H9 (cell line): Measurements from ENCODE around the gene OSBPL9. TPM values are rescaled to one million over a fixed set of nuclear protein-coding genes. Genes with fewer than 3 reads are reported as not detected.

Source experiments
- DNase-seq: peaks from one replicate; pipeline ENCODE4 v3.0.0-alpha.2; 2017
- H2AFZ ChIP-seq: one replicate; pipeline ENCODE4 v1.6.1; 2013; ENCODE audit warnings: mild to moderate bottlenecking, low read length, control low read depth, moderate library complexity
- H2AK5ac ChIP-seq: 2 replicates; pipeline ENCODE4 v1.6.1; 2013; ENCODE audit warnings: low read length, control low read depth, mixed read lengths; ENCODE audit not compliant: insufficient read length
- H2BK120ac ChIP-seq: one replicate; pipeline ENCODE4 v1.6.1; 2013; ENCODE audit warnings: low read depth, mild to moderate bottlenecking, low read length, control low read depth, inconsistent platforms; ENCODE audit not compliant: poor library complexity, severe bottlenecking
- H2BK12ac ChIP-seq: 2 replicates; pipeline ENCODE4 v1.6.1; 2013; ENCODE audit warnings: low read length, control low read depth, mixed read lengths, low read depth; ENCODE audit not compliant: insufficient read length
- H2BK15ac ChIP-seq: 2 replicates; pipeline ENCODE4 v1.6.1; 2013; ENCODE audit warnings: low read depth, low read length, control low read depth
- H2BK20ac ChIP-seq: one replicate; pipeline ENCODE4 v1.6.1; 2013; ENCODE audit warnings: low read depth, mild to moderate bottlenecking, low read length, control low read depth, inconsistent platforms; ENCODE audit not compliant: poor library complexity, severe bottlenecking
- H2BK5ac ChIP-seq: 2 replicates; pipeline ENCODE4 v1.6.1; 2013; ENCODE audit warnings: low read length, control low read depth, mixed read lengths; ENCODE audit not compliant: insufficient read length
- H3K14ac ChIP-seq: 2 replicates; pipeline ENCODE4 v1.6.1; 2013; ENCODE audit warnings: low read length, control low read depth; ENCODE audit not compliant: insufficient read depth
- H3K18ac ChIP-seq: 2 replicates; pipeline ENCODE4 v1.6.1; 2013; ENCODE audit warnings: low read depth, mild to moderate bottlenecking, mixed read lengths, low read length, control low read depth; ENCODE audit not compliant: insufficient read length
- H3K23ac ChIP-seq: 2 replicates; pipeline ENCODE4 v1.6.1; 2013; ENCODE audit warnings: low read length, control low read depth, mixed read lengths, low read depth; ENCODE audit not compliant: insufficient read length
- H3K23me2 ChIP-seq: 2 replicates; pipeline ENCODE4 v1.6.1; 2013; ENCODE audit warnings: low read depth, mild to moderate bottlenecking, mixed read lengths, low read length, control low read depth; ENCODE audit not compliant: insufficient read length, poor library complexity, severe bottlenecking
- H3K27ac ChIP-seq: 2 replicates; pipeline ENCODE4 v1.5.1; 2013; ENCODE audit warnings: low read length, control low read depth, mixed read lengths, low read depth; ENCODE audit not compliant: insufficient read length
- H3K27me3 ChIP-seq: 2 replicates; pipeline ENCODE4 v1.6.1; 2013; ENCODE audit warnings: low read length, control low read depth, inconsistent platforms; ENCODE audit not compliant: insufficient read depth
- H3K4ac ChIP-seq: 2 replicates; pipeline ENCODE4 v1.6.1; 2013; ENCODE audit warnings: low read depth, mild to moderate bottlenecking, control low read depth, inconsistent platforms, low read length, moderate library complexity
- H3K4me1 ChIP-seq: 2 replicates; pipeline ENCODE4 v1.6.1; 2013; ENCODE audit warnings: low read length, control low read depth, inconsistent platforms; ENCODE audit not compliant: insufficient read depth
- H3K4me2 ChIP-seq: 2 replicates; pipeline ENCODE4 v1.6.1; 2013; ENCODE audit warnings: low read length, control low read depth, mixed read lengths; ENCODE audit not compliant: insufficient read length, insufficient read depth
- H3K56ac ChIP-seq: 2 replicates; pipeline ENCODE4 v1.6.1; 2013; ENCODE audit warnings: low read depth, mild to moderate bottlenecking, mixed read lengths, low read length, control low read depth; ENCODE audit not compliant: insufficient read length
- H3K79me1 ChIP-seq: 2 replicates; pipeline ENCODE4 v1.6.1; 2013; ENCODE audit warnings: low read depth, mild to moderate bottlenecking, moderate library complexity, low read length, control low read depth, inconsistent platforms; ENCODE audit not compliant: insufficient read depth, poor library complexity, severe bottlenecking
- H3K79me2 ChIP-seq: 2 replicates; pipeline ENCODE4 v1.6.1; 2013; ENCODE audit warnings: low read length, control low read depth, inconsistent platforms; ENCODE audit not compliant: insufficient read depth
- H3K9ac ChIP-seq: 2 replicates; pipeline ENCODE4 v1.6.1; 2013; ENCODE audit warnings: low read length, control low read depth, mixed read lengths; ENCODE audit not compliant: insufficient read length; ENCODE audit errors: extremely low read depth
- H3K9me3 ChIP-seq: one replicate; pipeline ENCODE4 v1.6.1; 2013; ENCODE audit warnings: low read depth, low read length, inconsistent platforms; ENCODE audit not compliant: control insufficient read depth
- H3T11ph ChIP-seq: one replicate; pipeline ENCODE4 v1.6.1; 2013; ENCODE audit warnings: mild to moderate bottlenecking, low read length, control low read depth, inconsistent platforms
- H4K20me1 ChIP-seq: one replicate; pipeline ENCODE4 v1.6.1; 2013; ENCODE audit not compliant: control insufficient read depth, insufficient read length, insufficient read depth
- H4K5ac ChIP-seq: 2 replicates; pipeline ENCODE4 v1.6.1; 2013; ENCODE audit warnings: low read depth, mild to moderate bottlenecking, mixed read lengths, low read length, control low read depth; ENCODE audit not compliant: insufficient read length
- H4K8ac ChIP-seq: replicated peaks from 2 replicates; pipeline ENCODE4 v1.6.1; 2013; ENCODE audit warnings: low read length, control low read depth, mixed read lengths, low read depth; ENCODE audit not compliant: insufficient read length
- H4K91ac ChIP-seq: 2 replicates; pipeline ENCODE4 v1.6.1; 2013; ENCODE audit warnings: low read depth, mild to moderate bottlenecking, moderate library complexity, mixed read lengths, low read length, control low read depth; ENCODE audit not compliant: insufficient read length
- H3K27ac Mint-ChIP-seq, 3 experiments: 2 replicates in 2 of 3; 3 replicates in 1 of 3; pipeline ENCODE4 v1.8.0; 2020 to 2021; ENCODE audit warnings: mixed read lengths in 3 of 3, mild to moderate bottlenecking in 1 of 3, moderate library complexity in 1 of 3
- H3K27me3 Mint-ChIP-seq: 2 replicates; pipeline ENCODE4 v1.8.0; 2021; ENCODE audit warnings: low read depth, mild to moderate bottlenecking, moderate library complexity, mixed read lengths
- H3K36me3 Mint-ChIP-seq, 3 experiments: 2 replicates in 2 of 3; 3 replicates in 1 of 3; pipeline ENCODE4 v1.8.0; 2020 to 2021; ENCODE audit warnings: low read depth in 3 of 3, mixed read lengths in 3 of 3; ENCODE audit not compliant: insufficient read depth in 1 of 3
- H3K4me1 Mint-ChIP-seq, 2 experiments: 2 replicates each; pipeline ENCODE4 v1.8.0; 2020; ENCODE audit warnings: mixed read lengths in 2 of 2
- H3K4me3 Mint-ChIP-seq, 2 experiments: 2 replicates in 1 of 2; 3 replicates in 1 of 2; pipeline ENCODE4 v1.8.0; 2020 to 2021; ENCODE audit warnings: mild to moderate bottlenecking in 2 of 2, mixed read lengths in 2 of 2, moderate library complexity in 1 of 2
- H3K9me3 Mint-ChIP-seq, 2 experiments: 2 replicates in 1 of 2; 3 replicates in 1 of 2; pipeline ENCODE4 v1.8.0; 2020; ENCODE audit warnings: mild to moderate bottlenecking in 2 of 2, mixed read lengths in 2 of 2, moderate library complexity in 1 of 2
- WGBS: extraction: QIAGEN DNeasy Blood & Tissue Kit; methylation state at CpG from one replicate; pipeline ENCODE4 v1.1.7; 2013; ENCODE audit warnings: missing lambda C conversion rate, low lambda C conversion rate, mixed read lengths; ENCODE audit not compliant: insufficient read length; ENCODE audit errors: extremely low coverage; 5-methylcytosine and 5-hydroxymethylcytosine counted together
- total RNA-seq: library from RNA; stranded (reverse); gene quantifications from 2 replicates; pipeline ENCODE4 v1.2.1, GENCODE V29; 2021
- TF ChIP-seq, protein P1 (sequence below): fragments of 200-600 bp; sonication (generic); conservative IDR thresholded peaks from 3 replicates; pipeline ENCODE4 v1.8.0; 2021; ENCODE audit warnings: antibody characterized with exemption, mild to moderate bottlenecking

The OSBPL9 gene
- total RNA-seq, 1 experiment from 2014 or later, result 76.7 TPM

DNA sequence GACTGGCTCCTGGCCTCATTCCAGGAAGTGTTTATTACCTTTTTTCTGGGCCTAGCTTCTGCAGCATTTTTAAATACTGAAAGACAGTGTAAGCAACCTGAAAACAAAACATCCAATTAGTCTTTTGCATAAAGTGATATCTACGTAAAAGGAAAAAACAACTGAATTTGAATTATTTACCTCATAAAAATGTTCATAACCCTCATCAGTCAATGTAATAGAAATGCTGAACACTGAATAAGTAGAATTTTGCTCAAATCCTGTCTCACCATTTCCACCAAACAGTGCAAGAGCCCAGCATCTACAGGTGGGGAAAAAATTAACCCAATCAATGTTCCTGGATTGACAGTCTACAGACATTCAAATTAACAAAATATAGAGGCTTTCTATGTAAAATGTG, 197.6 kb downstream of the OSBPL9 start:
- no peak overlapping the region for H3K4ac ChIP-seq
- no peaks in the 10 kb centered on the region for H3K4me1 ChIP-seq
- H3K4me2 ChIP-seq, result no peak overlapping the region
- no peak overlapping the region for H3K14ac ChIP-seq
- H3K9ac ChIP-seq, result no peak overlapping the region
- no peak overlapping the region for H4K5ac ChIP-seq
- H2BK15ac ChIP-seq, result no peak overlapping the region
- no peak overlapping the region for H3K27ac Mint-ChIP-seq
- H2BK20ac ChIP-seq, result no peak overlapping the region
- no peaks in the 10 kb centered on the region for H3K27me3 ChIP-seq
- H3K9me3 ChIP-seq, result no peaks in the 10 kb centered on the region
- no peaks in the 10 kb centered on the region for H4K20me1 ChIP-seq
- TF ChIP-seq, protein P1, sequence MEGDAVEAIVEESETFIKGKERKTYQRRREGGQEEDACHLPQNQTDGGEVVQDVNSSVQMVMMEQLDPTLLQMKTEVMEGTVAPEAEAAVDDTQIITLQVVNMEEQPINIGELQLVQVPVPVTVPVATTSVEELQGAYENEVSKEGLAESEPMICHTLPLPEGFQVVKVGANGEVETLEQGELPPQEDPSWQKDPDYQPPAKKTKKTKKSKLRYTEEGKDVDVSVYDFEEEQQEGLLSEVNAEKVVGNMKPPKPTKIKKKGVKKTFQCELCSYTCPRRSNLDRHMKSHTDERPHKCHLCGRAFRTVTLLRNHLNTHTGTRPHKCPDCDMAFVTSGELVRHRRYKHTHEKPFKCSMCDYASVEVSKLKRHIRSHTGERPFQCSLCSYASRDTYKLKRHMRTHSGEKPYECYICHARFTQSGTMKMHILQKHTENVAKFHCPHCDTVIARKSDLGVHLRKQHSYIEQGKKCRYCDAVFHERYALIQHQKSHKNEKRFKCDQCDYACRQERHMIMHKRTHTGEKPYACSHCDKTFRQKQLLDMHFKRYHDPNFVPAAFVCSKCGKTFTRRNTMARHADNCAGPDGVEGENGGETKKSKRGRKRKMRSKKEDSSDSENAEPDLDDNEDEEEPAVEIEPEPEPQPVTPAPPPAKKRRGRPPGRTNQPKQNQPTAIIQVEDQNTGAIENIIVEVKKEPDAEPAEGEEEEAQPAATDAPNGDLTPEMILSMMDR, result no peak
- no peak overlapping the region for H3T11ph ChIP-seq
- peaks cover 9 to 61% (median 36%) of the 10 kb centered on the region in 3 experiments; a peak in 6 of 7 replicates for H3K36me3 Mint-ChIP-seq
- H3K27me3 Mint-ChIP-seq, result no peaks in the 10 kb centered on the region
- H3K23me2 ChIP-seq, result no peaks in the 10 kb centered on the region
- no peak overlapping the region for H4K8ac ChIP-seq
- no peak overlapping the region for H2AFZ ChIP-seq
- H3K4me1 Mint-ChIP-seq, result no peaks in the 10 kb centered on the region
- WGBS, result no CpG with 5 or more reads among the region's 1 CpG
- no peak overlapping the region for H2BK5ac ChIP-seq
- H2BK12ac ChIP-seq, result no peak overlapping the region
- no peaks in the 10 kb centered on the region for H3K79me1 ChIP-seq
- H2BK120ac ChIP-seq, result no peak overlapping the region
- no peaks in the 10 kb centered on the region for H3K79me2 ChIP-seq
- H3K56ac ChIP-seq, result no peak overlapping the region
- H4K91ac ChIP-seq, result no peak overlapping the region
- no peak overlapping the region for H2AK5ac ChIP-seq
- H3K27ac ChIP-seq, result no peak overlapping the region
- H3K9me3 Mint-ChIP-seq, result no peaks in the 10 kb centered on the region
- H3K4me3 Mint-ChIP-seq, result no peak overlapping the region
- no peak overlapping the region for H3K23ac ChIP-seq
- no peak overlapping the region for H3K18ac ChIP-seq
- DNase-seq, result no peak
